ENCODE results near the gene NEURL3. TPM values are rescaled to one million over a fixed set of nuclear protein-coding genes. Genes with fewer than 3 reads are reported as not detected.
A peak's percentile ranks its signal among the peaks of the same experiment; 100 is the strongest.

NEURL3 gene
- total and polyA plus RNA-seq, 2 of the 8 experiments (the other 6 are each of a cell fraction or from before 2014, with no cell fraction given) = not detected

GRCh38 chr2:96506016-96506906 is 1.1 kb upstream of the NEURL3 start:
- Histone ChIP-seq H2BK20ac (ENCODE audit: low read length) (no peak overlapping the region), H3K4me2 (ENCODE audit: insufficient read depth in 1 of 2, low read depth in 2 of 2, low read length in 2 of 2) (no peak overlapping the region), H3K79me1 (ENCODE audit: low read depth, low read length) (no peaks in the 10 kb centered on the region), H2BK15ac (ENCODE audit: low read length) (no peak overlapping the region), H4K20me1 (replicated peaks in 1 of 2; ENCODE audit: control insufficient read depth in 1 of 2, insufficient read depth in 2 of 2, low read length in 2 of 2) (no peaks in the 10 kb centered on the region), H4K5ac (ENCODE audit: insufficient read length, low read depth, low read length) (no peak overlapping the region), H4K91ac (replicated peaks; ENCODE audit: insufficient read length, low read length) (no peak overlapping the region), H3K14ac (ENCODE audit: insufficient read length) (no peak overlapping the region), H3K36me3 (ENCODE audit: control insufficient read depth in 2 of 4, insufficient read depth in 4 of 4, low read length in 3 of 4) (no peaks in the 10 kb centered on the region), H3K4me3 (ENCODE audit: extremely low read depth in 1 of 4, insufficient read depth in 2 of 4, low read depth in 3 of 4, low read length in 4 of 4) (no peak overlapping the region), H3K9ac (replicated peaks in 1 of 4; ENCODE audit: extremely low read depth in 1 of 4, low read depth in 3 of 4, low read length in 3 of 4) (no peak overlapping the region), H2AK5ac (ENCODE audit: low read depth, low read length) (no peak overlapping the region), H2BK5ac (ENCODE audit: low read depth, low read length) (no peak overlapping the region), H2BK120ac (replicated peaks; ENCODE audit: low read depth, low read length) (no peak overlapping the region), H3K18ac (ENCODE audit: extremely low read depth, low read length) (no peak overlapping the region), H3K23me2 (ENCODE audit: low read depth, low read length) (no peaks in the 10 kb centered on the region; the same call in 1 of the 2 replicates), H3K56ac (replicated peaks; ENCODE audit: insufficient read length, low read depth, low read length) (no peak overlapping the region), H3K4me1 (replicated peaks in 1 of 4; ENCODE audit: control insufficient read depth in 3 of 4, insufficient read depth in 4 of 4, low read length in 3 of 4) (peaks cover 0 to 6% (median 5%) of the 10 kb centered on the region in 4 experiments; a peak in 3 of 7 replicates), H3K23ac (ENCODE audit: insufficient read length) (no peak overlapping the region), H2AFZ (ENCODE audit: low read length) (no peak overlapping the region), H3K9me3 (ENCODE audit: insufficient read depth in 2 of 2, low read depth in 1 of 2, low read length in 1 of 2) (no peaks in the 10 kb centered on the region), H3K27ac (ENCODE audit: low read depth, low read length) (no peak overlapping the region), H4K8ac (ENCODE audit: extremely low read depth, insufficient read depth, low read length) (no peak overlapping the region), H2BK12ac (ENCODE audit: low read depth, low read length) (no peak overlapping the region), H3K27me3 (replicated peaks in 1 of 4; ENCODE audit: control insufficient read depth in 3 of 4, extremely low read depth in 1 of 4, insufficient read depth in 3 of 4, low read length in 3 of 4) (peaks cover 4 to 14% (median 10%) of the 10 kb centered on the region in 4 experiments), H3K79me2 (ENCODE audit: control insufficient read depth in 1 of 2, insufficient read depth in 2 of 2, low read length in 2 of 2) (no peaks in the 10 kb centered on the region), H3K4ac (replicated peaks; ENCODE audit: insufficient read length, low read depth, low read length) (no peak overlapping the region)
- peak in 1 of 2 experiments; percentile 30 for DNase-seq (ENCODE audit: low read depth in 1 of 2, low spot score in 2 of 2)
- ChIA-PET POLR2A (ENCODE audit: partially characterized antibody) (no interaction called here), CTCF (ENCODE audit: partially characterized antibody) (interaction anchor here (0.6 to 10.3 kb wide), 8 partner anchors 10 to 336 kb away, joined by 3 to 171 read pairs (median 4); no protein-coding TSS in a partner anchor)
- no peak for FAIRE-seq
- WGBS, 2 experiments (ENCODE audit: extremely low coverage in 1 of 2, insufficient coverage in 1 of 2, insufficient read length in 1 of 2, insufficient replicate concordance in 2 of 2, low coverage in 1 of 2, low lambda C conversion rate in 2 of 2, missing lambda C conversion rate in 1 of 2) = 85% methylated on average over 8 of the region's 8 CpGs; no CpG with 5 or more reads in 1 of the 2 experiments
- TF ChIP-seq CHD2 (IDR thresholded peaks at IDR 0.05; ENCODE audit: low read length) = no peak
- no peak for TF ChIP-seq TBP (IDR thresholded peaks at IDR 0.05; ENCODE audit: low read depth, low read length)
- TF ChIP-seq SRF (IDR thresholded peaks at IDR 0.05; ENCODE audit: low read depth, low read length) = no peak
- no peak for TF ChIP-seq POLR2AphosphoS5 (IDR thresholded peaks at IDR 0.05; ENCODE audit: low read depth, low read length)
- TF ChIP-seq EGR1 (IDR thresholded peaks at IDR 0.05; ENCODE audit: borderline replicate concordance, low read depth, low read length) = no peak
- no peak for TF ChIP-seq KDM5A (IDR thresholded peaks at IDR 0.05; ENCODE audit: low read length)
- TF ChIP-seq, protein P1, sequence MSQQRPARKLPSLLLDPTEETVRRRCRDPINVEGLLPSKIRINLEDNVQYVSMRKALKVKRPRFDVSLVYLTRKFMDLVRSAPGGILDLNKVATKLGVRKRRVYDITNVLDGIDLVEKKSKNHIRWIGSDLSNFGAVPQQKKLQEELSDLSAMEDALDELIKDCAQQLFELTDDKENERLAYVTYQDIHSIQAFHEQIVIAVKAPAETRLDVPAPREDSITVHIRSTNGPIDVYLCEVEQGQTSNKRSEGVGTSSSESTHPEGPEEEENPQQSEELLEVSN (IDR thresholded peaks at IDR 0.05) = no peak
- TF ChIP-seq SP1 (IDR thresholded peaks at IDR 0.05; ENCODE audit: low read depth, low read length) = no peak
- TF ChIP-seq TCF12 (IDR thresholded peaks at IDR 0.05; ENCODE audit: low read depth, low read length) = no peak
- TF ChIP-seq RAD21 (IDR thresholded peaks at IDR 0.05 in 1 of 2, conservative IDR thresholded peaks at IDR 0.05 in 1 of 2; ENCODE audit: low read depth in 2 of 2, low read length in 2 of 2) = no peak
- no peak for TF ChIP-seq HDAC2 (IDR thresholded peaks at IDR 0.05; ENCODE audit: borderline replicate concordance in 1 of 2, low read depth in 2 of 2, low read length in 2 of 2)

All from H1 (cell line).